Measurements from ENCODE around the gene KCNA1. TPM values are rescaled to one million over a fixed set of nuclear protein-coding genes. Genes with fewer than 3 reads are reported as not detected.

KCNA1 gene
- polyA plus RNA-seq, 1 donor from 2014 or later: 14.7 TPM

GRCh38 chr12:4932576-4932975 lies 22.9 kb downstream of the KCNA1 start:
- Histone ChIP-seq H3K4me2 (ENCODE audit: low read length) (no peak overlapping the region), H3K9me3 (ENCODE audit: low read length) (no peaks in the 10 kb centered on the region), H2AFZ (ENCODE audit: low read depth, low read length) (no peak overlapping the region), H3K27me3 (ENCODE audit: insufficient read depth, low read depth, low read length) (no peaks in the 10 kb centered on the region), H3K79me2 (replicated peaks; ENCODE audit: insufficient read depth, low read length) (no peaks in the 10 kb centered on the region), H3K4me3 (ENCODE audit: low read length) (no peak overlapping the region), H3K9ac (ENCODE audit: low read length) (no peak overlapping the region), H3K36me3 (ENCODE audit: insufficient read depth, low read length) (no peaks in the 10 kb centered on the region), H3K9me2 (ENCODE audit: insufficient read depth, low read length) (no peaks in the 10 kb centered on the region), H3F3A (ENCODE audit: insufficient read depth, low read length, poor library complexity, severe bottlenecking) (no peaks in the 10 kb centered on the region), H4K20me1 (ENCODE audit: insufficient read depth) (no peaks in the 10 kb centered on the region), H3K27ac (ENCODE audit: low read length) (no peak overlapping the region)
- TF ChIP-seq EP300 (conservative IDR thresholded peaks at IDR 0.05; ENCODE audit: poor library complexity, severe bottlenecking) (no peak), SMC3 (conservative IDR thresholded peaks at IDR 0.05; ENCODE audit: poor library complexity) (no peak), TAF1 (IDR thresholded peaks at IDR 0.05; ENCODE audit: low read depth) (no peak), POLR2AphosphoS5 (IDR thresholded peaks at IDR 0.05) (no peak), MXI1 (conservative IDR thresholded peaks at IDR 0.05; ENCODE audit: poor library complexity, severe bottlenecking) (no peak), EZH2 (IDR thresholded peaks at IDR 0.05; ENCODE audit: borderline replicate concordance, insufficient read depth, low read length, poor library complexity, severe bottlenecking) (no peak), RAD21 (conservative IDR thresholded peaks at IDR 0.05) (no peak)
- TF ChIP-seq, protein P1, sequence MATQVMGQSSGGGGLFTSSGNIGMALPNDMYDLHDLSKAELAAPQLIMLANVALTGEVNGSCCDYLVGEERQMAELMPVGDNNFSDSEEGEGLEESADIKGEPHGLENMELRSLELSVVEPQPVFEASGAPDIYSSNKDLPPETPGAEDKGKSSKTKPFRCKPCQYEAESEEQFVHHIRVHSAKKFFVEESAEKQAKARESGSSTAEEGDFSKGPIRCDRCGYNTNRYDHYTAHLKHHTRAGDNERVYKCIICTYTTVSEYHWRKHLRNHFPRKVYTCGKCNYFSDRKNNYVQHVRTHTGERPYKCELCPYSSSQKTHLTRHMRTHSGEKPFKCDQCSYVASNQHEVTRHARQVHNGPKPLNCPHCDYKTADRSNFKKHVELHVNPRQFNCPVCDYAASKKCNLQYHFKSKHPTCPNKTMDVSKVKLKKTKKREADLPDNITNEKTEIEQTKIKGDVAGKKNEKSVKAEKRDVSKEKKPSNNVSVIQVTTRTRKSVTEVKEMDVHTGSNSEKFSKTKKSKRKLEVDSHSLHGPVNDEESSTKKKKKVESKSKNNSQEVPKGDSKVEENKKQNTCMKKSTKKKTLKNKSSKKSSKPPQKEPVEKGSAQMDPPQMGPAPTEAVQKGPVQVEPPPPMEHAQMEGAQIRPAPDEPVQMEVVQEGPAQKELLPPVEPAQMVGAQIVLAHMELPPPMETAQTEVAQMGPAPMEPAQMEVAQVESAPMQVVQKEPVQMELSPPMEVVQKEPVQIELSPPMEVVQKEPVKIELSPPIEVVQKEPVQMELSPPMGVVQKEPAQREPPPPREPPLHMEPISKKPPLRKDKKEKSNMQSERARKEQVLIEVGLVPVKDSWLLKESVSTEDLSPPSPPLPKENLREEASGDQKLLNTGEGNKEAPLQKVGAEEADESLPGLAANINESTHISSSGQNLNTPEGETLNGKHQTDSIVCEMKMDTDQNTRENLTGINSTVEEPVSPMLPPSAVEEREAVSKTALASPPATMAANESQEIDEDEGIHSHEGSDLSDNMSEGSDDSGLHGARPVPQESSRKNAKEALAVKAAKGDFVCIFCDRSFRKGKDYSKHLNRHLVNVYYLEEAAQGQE (IDR thresholded peaks at IDR 0.05; ENCODE audit: borderline replicate concordance): no peak
- TF ChIP-seq, protein P2, sequence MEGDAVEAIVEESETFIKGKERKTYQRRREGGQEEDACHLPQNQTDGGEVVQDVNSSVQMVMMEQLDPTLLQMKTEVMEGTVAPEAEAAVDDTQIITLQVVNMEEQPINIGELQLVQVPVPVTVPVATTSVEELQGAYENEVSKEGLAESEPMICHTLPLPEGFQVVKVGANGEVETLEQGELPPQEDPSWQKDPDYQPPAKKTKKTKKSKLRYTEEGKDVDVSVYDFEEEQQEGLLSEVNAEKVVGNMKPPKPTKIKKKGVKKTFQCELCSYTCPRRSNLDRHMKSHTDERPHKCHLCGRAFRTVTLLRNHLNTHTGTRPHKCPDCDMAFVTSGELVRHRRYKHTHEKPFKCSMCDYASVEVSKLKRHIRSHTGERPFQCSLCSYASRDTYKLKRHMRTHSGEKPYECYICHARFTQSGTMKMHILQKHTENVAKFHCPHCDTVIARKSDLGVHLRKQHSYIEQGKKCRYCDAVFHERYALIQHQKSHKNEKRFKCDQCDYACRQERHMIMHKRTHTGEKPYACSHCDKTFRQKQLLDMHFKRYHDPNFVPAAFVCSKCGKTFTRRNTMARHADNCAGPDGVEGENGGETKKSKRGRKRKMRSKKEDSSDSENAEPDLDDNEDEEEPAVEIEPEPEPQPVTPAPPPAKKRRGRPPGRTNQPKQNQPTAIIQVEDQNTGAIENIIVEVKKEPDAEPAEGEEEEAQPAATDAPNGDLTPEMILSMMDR (IDR thresholded peaks at IDR 0.05; ENCODE audit: poor library complexity, severe bottlenecking): no peak

DNA sequence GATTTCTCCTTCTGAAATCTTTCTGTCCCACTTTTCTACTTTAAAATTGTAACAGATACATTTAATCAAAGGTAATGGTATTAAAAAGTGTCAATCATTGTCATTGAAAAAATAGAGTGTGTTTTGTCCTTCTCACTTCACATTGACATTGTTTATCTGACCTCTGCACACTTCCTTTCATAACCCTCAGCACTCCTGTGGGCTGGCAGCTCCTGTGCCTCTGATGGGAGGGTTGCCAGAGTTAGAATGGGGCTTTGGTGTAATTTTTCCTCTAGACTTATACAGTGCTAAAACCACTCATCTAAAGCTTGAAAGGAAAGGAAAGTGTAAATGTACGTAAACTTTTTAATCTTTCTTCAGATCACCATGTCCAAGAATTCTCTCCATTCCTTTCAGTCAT lies 23.7 kb downstream of the KCNA1 start:
- Histone ChIP-seq H3K27me3 (ENCODE audit: insufficient read depth, low read depth, low read length) (no peaks in the 10 kb centered on the region), H4K20me1 (ENCODE audit: insufficient read depth) (no peaks in the 10 kb centered on the region), H3F3A (ENCODE audit: insufficient read depth, low read length, poor library complexity, severe bottlenecking) (no peaks in the 10 kb centered on the region), H3K9me2 (ENCODE audit: insufficient read depth, low read length) (no peaks in the 10 kb centered on the region), H3K27ac (ENCODE audit: low read length) (no peak overlapping the region), H3K79me2 (replicated peaks; ENCODE audit: insufficient read depth, low read length) (no peaks in the 10 kb centered on the region), H3K36me3 (ENCODE audit: insufficient read depth, low read length) (no peaks in the 10 kb centered on the region), H3K9me3 (ENCODE audit: low read length) (no peaks in the 10 kb centered on the region), H2AFZ (ENCODE audit: low read depth, low read length) (no peak overlapping the region), H3K9ac (ENCODE audit: low read length) (no peak overlapping the region), H3K4me2 (ENCODE audit: low read length) (no peak overlapping the region), H3K4me3 (ENCODE audit: low read length) (no peak overlapping the region)
- no peak for TF ChIP-seq RAD21 (conservative IDR thresholded peaks at IDR 0.05)
- TF ChIP-seq POLR2AphosphoS5 (IDR thresholded peaks at IDR 0.05): no peak
- no peak for TF ChIP-seq MXI1 (conservative IDR thresholded peaks at IDR 0.05; ENCODE audit: poor library complexity, severe bottlenecking)
- TF ChIP-seq EP300 (conservative IDR thresholded peaks at IDR 0.05; ENCODE audit: poor library complexity, severe bottlenecking): no peak
- TF ChIP-seq TAF1 (IDR thresholded peaks at IDR 0.05; ENCODE audit: low read depth): no peak
- no peak for TF ChIP-seq SMC3 (conservative IDR thresholded peaks at IDR 0.05; ENCODE audit: poor library complexity)
- TF ChIP-seq, protein P2 (IDR thresholded peaks at IDR 0.05; ENCODE audit: poor library complexity, severe bottlenecking): no peak
- no peak for TF ChIP-seq EZH2 (IDR thresholded peaks at IDR 0.05; ENCODE audit: borderline replicate concordance, insufficient read depth, low read length, poor library complexity, severe bottlenecking)
- TF ChIP-seq, protein P1 (IDR thresholded peaks at IDR 0.05; ENCODE audit: borderline replicate concordance): no peak
